HepG2 (cell line): Measurements from ENCODE around the gene ALOX5. TPM values are rescaled to one million over a fixed set of nuclear protein-coding genes. Genes with fewer than 3 reads are reported as not detected.

ENCODE experiments used
- ATAC-seq: fragments of 200-7000 bp; cut with Tn5 transposase; 3 replicates; pipeline ENCODE4 v1.9.1; 2020; ENCODE audit warnings: mild to moderate bottlenecking, moderate library complexity
- BruUV-seq: library from RNA; stranded (reverse); fragments of 400-500 nt; replicated peaks from 2 replicates; lab custom pipeline; 2021; lab: Mats Ljungman, UMichigan
- CTCF ChIA-PET: fragments of 300-600 bp; formaldehyde crosslinking; extraction: SDS; loops from one replicate; lab custom pipeline; 2021; ENCODE audit warnings: low total read pairs, inconsistent platforms, low intra/inter-chr PET ratio; lab: Yijun Ruan, JAX
- POLR2A ChIA-PET: fragments of 350-600 bp; sonication (Branson Sonifier 250); formaldehyde crosslinking; loops from one replicate; lab custom pipeline; 2020; ENCODE audit warnings: antibody characterized with exemption, inconsistent platforms; lab: Yijun Ruan, JAX
- DNase-seq: peaks from one replicate; pipeline ENCODE4 v3.0.0-alpha.2; 2015; ENCODE audit warnings: low spot score
- FAIRE-seq: peaks from 3 replicates; lab custom pipeline; 2011; peaks lifted over from hg19 to GRCh38; lab: Jason Lieb, UNC
- H2AFZ ChIP-seq: one replicate; pipeline ENCODE4 v1.6.1; 2011; ENCODE audit warnings: low read length, inconsistent platforms
- H3K27ac ChIP-seq: fragments of 300-600 bp; 3 replicates; pipeline ENCODE4 v1.8.0; 2011; ENCODE audit warnings: mixed run types, mild to moderate bottlenecking, mixed read lengths, low read length, inconsistent platforms; ENCODE audit not compliant: insufficient read depth; ENCODE audit errors: extremely low read length
- H3K27me3 ChIP-seq, 2 experiments: fragments of 200-600 bp in 1 of 2; 2 replicates in 1 of 2; 3 replicates in 1 of 2; pipeline versions ENCODE4 v1.6.0 to v1.8.0; 2011; ENCODE audit warnings: low read length in 2 of 2, mild to moderate bottlenecking in 2 of 2, moderate library complexity in 2 of 2, inconsistent platforms in 1 of 2; ENCODE audit not compliant: insufficient read depth in 2 of 2, control insufficient read depth in 1 of 2
- H3K36me3 ChIP-seq, 2 experiments: fragments of 200-600 bp in 1 of 2; replicated peaks in 1 of 2; 2 replicates in 1 of 2; 3 replicates in 1 of 2; pipeline versions ENCODE4 v1.5.1 to v1.8.0; 2011; ENCODE audit warnings: low read length in 2 of 2, inconsistent platforms in 1 of 2; ENCODE audit not compliant: insufficient read depth in 2 of 2, control insufficient read depth in 1 of 2
- H3K4me1 ChIP-seq: 2 replicates; pipeline ENCODE4 v1.5.1; 2012; ENCODE audit warnings: low read length, inconsistent platforms; ENCODE audit not compliant: insufficient read depth
- H3K4me2 ChIP-seq: 2 replicates; pipeline ENCODE4 v1.6.0; 2011; ENCODE audit warnings: low read depth, low read length, inconsistent platforms
- H3K4me3 ChIP-seq, 3 experiments: fragments of 200-600 bp in 1 of 3; sonication (generic), shearing (Covaris generic) in 1 of 3; replicated peaks in 1 of 3; 2 replicates each; pipeline ENCODE4 v1.5.1; 2011 to 2016; ENCODE audit warnings: low read length in 3 of 3, inconsistent platforms in 2 of 3, low read depth in 2 of 3, mild to moderate bottlenecking in 2 of 3, control low read depth in 1 of 3, mixed read lengths in 1 of 3; ENCODE audit not compliant: insufficient read depth in 1 of 3
- H3K79me2 ChIP-seq: one replicate; pipeline ENCODE4 v1.6.1; 2011; ENCODE audit warnings: low read length, inconsistent platforms; ENCODE audit not compliant: insufficient read depth
- H3K9ac ChIP-seq: 2 replicates; pipeline ENCODE4 v1.6.0; 2011; ENCODE audit warnings: mild to moderate bottlenecking, low read depth, low read length, inconsistent platforms; ENCODE audit not compliant: insufficient read depth
- H3K9me3 ChIP-seq: 2 replicates; pipeline ENCODE4 v1.5.1; 2012; ENCODE audit warnings: mild to moderate bottlenecking, low read length
- H4K20me1 ChIP-seq: 2 replicates; pipeline ENCODE4 v1.6.0; 2011; ENCODE audit warnings: inconsistent platforms, mild to moderate bottlenecking, low read length, moderate library complexity; ENCODE audit not compliant: insufficient read depth
- ATF2 ChIP-seq: sonication (generic); formaldehyde crosslinking; IDR thresholded peaks from 2 replicates; pipeline ENCODE4 v1.4.0; 2020; ENCODE audit warnings: missing genetic modification reagents
- ATF6 ChIP-seq: sonication (generic); formaldehyde crosslinking; conservative IDR thresholded peaks from 2 replicates; pipeline ENCODE4 v1.4.0; 2020; ENCODE audit warnings: missing genetic modification reagents
- CHCHD3 ChIP-seq: sonication (generic); formaldehyde crosslinking; IDR thresholded peaks from 2 replicates; pipeline ENCODE4 v1.8.0; 2022; ENCODE audit warnings: mild to moderate bottlenecking, missing genetic modification reagents, moderate library complexity
- E2F2 ChIP-seq: sonication (generic); formaldehyde crosslinking; IDR thresholded peaks from 2 replicates; pipeline ENCODE4 v1.4.0; 2020; ENCODE audit warnings: missing genetic modification reagents, borderline replicate concordance
- E2F5 ChIP-seq: sonication (generic); formaldehyde crosslinking; conservative IDR thresholded peaks from 2 replicates; pipeline ENCODE4 v1.4.0; 2020; ENCODE audit warnings: missing genetic modification reagents
- HNRNPH1 ChIP-seq: fragments of 200-400 bp; formaldehyde crosslinking; optimal IDR thresholded peaks from 2 replicates; pipeline ENCODE3; 2017; ENCODE audit warnings: mild to moderate bottlenecking, low read depth, low read length
- ZNF841 ChIP-seq: sonication (generic); formaldehyde crosslinking; IDR thresholded peaks from 2 replicates; pipeline ENCODE4 v1.8.1; 2023; ENCODE audit warnings: missing genetic modification reagents, borderline replicate concordance
- WGBS: methylation state at CpG from one replicate; pipeline ENCODE4 v1.1.6; 2017; ENCODE audit warnings: low lambda C conversion rate; 5-methylcytosine and 5-hydroxymethylcytosine counted together
- in situ Hi-C: cut with HindIII; loops from 2 replicates; pipeline ENCODE4 v1.10.0; 2017; ENCODE audit warnings: low pct_unique_long_range_greater_than_20kb; ENCODE audit not compliant: extremely low pct_ligation_motif_present
- intact Hi-C: fragments of 100-400 bp; cut with micrococcal nuclease; formaldehyde crosslinking; loops from one replicate; pipeline ENCODE4 v1.10.0; 2022; ENCODE audit not compliant: unreplicated experiment
- polyA plus RNA-seq, 8 experiments: library from polyadenylated mRNA; depleted of rRNA in 3 of 8; stranded (reverse) in 7 of 8; unstranded in 1 of 8; fragments of >200 nt; fragmentation: Illumina TruSeq in 4 of 8; extraction: Trizol in 4 of 8; gene quantifications; 2 replicates each; pipeline versions ENCODE4 v1.2.1 to v1.2.3, GENCODE V29; 2011 to 2016; ENCODE audit warnings: low read depth in 4 of 8, missing spikeins in 1 of 8, mixed read lengths in 1 of 8; ENCODE audit not compliant: insufficient read depth in 1 of 8
- total RNA-seq, 5 experiments: library from RNA; depleted of rRNA; stranded (reverse); fragments of >200 nt; fragmentation: Illumina TruSeq; extraction: Trizol; gene quantifications; 2 replicates each; pipeline ENCODE4 v1.2.3, GENCODE V29; 2016; ENCODE audit warnings: low read depth in 1 of 5

ALOX5 gene
- total and polyA plus RNA-seq, 2 of the 13 experiments (the other 11 are each of a cell fraction or from before 2014, with no cell fraction given): 0.04 TPM; not detected in 1

- peaks cover 6 to 27% of the 10 kb centered on the region in 2 experiments for H3K27me3 ChIP-seq
- ChIA-PET CTCF (no interaction called here), POLR2A (no interaction called here)
- no peaks in the 10 kb centered on the region for H3K9me3 ChIP-seq
- intact Hi-C loops: no loop called here
- FAIRE-seq: no peak
- H3K4me3 ChIP-seq: no peak overlapping the region
- H3K36me3 ChIP-seq: no peaks in the 10 kb centered on the region
- H3K9ac ChIP-seq: no peak overlapping the region
- in situ Hi-C loops: no loop called here
- no peak overlapping the region for H2AFZ ChIP-seq
- 48% methylated on average over 2 of the region's 2 CpGs for WGBS
- no peak for DNase-seq
- no TSS peak for BruUV-seq
- H3K4me1 ChIP-seq: peaks cover 15% of the 10 kb centered on the region
- no peak for ATAC-seq
- H3K79me2 ChIP-seq: no peaks in the 10 kb centered on the region
- no peaks in the 10 kb centered on the region for H4K20me1 ChIP-seq
- no peak overlapping the region for H3K27ac ChIP-seq
- TF ChIP-seq ATF6 (CRISPR knock-in tag) (no peak), E2F5 (no peak), ZNF841 (CRISPR knock-in tag) (no peak), ATF2 (no peak), HNRNPH1 (no peak), E2F2 (CRISPR knock-in tag) (no peak), CHCHD3 (CRISPR knock-in tag) (no peak)
- H3K4me2 ChIP-seq: no peak overlapping the region
These were observed 42.6 kb downstream of the ALOX5 start for GRCh38 chr10:45416603-45417002.
